ENCODE data around the gene DEFB119. TPM values are rescaled to one million over a fixed set of nuclear protein-coding genes. Genes with fewer than 3 reads are reported as not detected.

DEFB119 gene
- total RNA-seq, 1 donor from 2014 or later: not detected

GRCh38 chr20:31414381-31414780 is 24.0 kb upstream of the DEFB119 start:
- Histone ChIP-seq H3K4me3 (ENCODE audit: insufficient read depth, low read depth, low read length) (no peak overlapping the region), H4K20me1 (ENCODE audit: insufficient read depth, low read length) (no peaks in the 10 kb centered on the region), H2AFZ (ENCODE audit: low read depth, low read length) (no peak overlapping the region), H3K27me3 (ENCODE audit: insufficient read depth, low read length) (no peaks in the 10 kb centered on the region), H3K9me3 (ENCODE audit: insufficient read depth, low read depth, low read length) (no peaks in the 10 kb centered on the region), H3K4me1 (ENCODE audit: insufficient read depth, low read length) (no peaks in the 10 kb centered on the region), H3K79me2 (ENCODE audit: insufficient read depth, low read length) (no peaks in the 10 kb centered on the region), H3K9ac (ENCODE audit: low read length) (no peak overlapping the region), H3K4me2 (ENCODE audit: low read length) (no peak overlapping the region), H3K36me3 (ENCODE audit: insufficient read depth, low read length) (no peaks in the 10 kb centered on the region), H3K27ac (ENCODE audit: low read depth, low read length) (no peak overlapping the region)
- Mint-ChIP-seq H3K36me3 (ENCODE audit: low read depth, unreplicated experiment) (no peaks in the 10 kb centered on the region), H3K4me1 (ENCODE audit: low read depth, unreplicated experiment) (no peaks in the 10 kb centered on the region), H3K27ac (ENCODE audit: unreplicated experiment) (no peak overlapping the region), H3K27me3 (ENCODE audit: low read depth, unreplicated experiment) (no peaks in the 10 kb centered on the region), H3K9me3 (ENCODE audit: unreplicated experiment) (peaks cover 10% of the 10 kb centered on the region), H3K4me3 (ENCODE audit: unreplicated experiment) (no peak overlapping the region)
- DNase-seq (ENCODE audit: low read depth) (no peak), FAIRE-seq (no peak)
- no peak for TF ChIP-seq EZH2 (IDR thresholded peaks at IDR 0.05; ENCODE audit: insufficient read depth, low read length)
- no peak for TF ChIP-seq CTCF (IDR thresholded peaks at IDR 0.05; ENCODE audit: insufficient read depth, low read depth, low read length)

- H3K27ac Mint-ChIP-seq (ENCODE audit: unreplicated experiment): no peak overlapping the region
- no peak for DNase-seq (ENCODE audit: low read depth)
- Histone ChIP-seq H3K4me3 (ENCODE audit: insufficient read depth, low read depth, low read length) (no peak overlapping the region), H3K27me3 (ENCODE audit: insufficient read depth, low read length) (no peaks in the 10 kb centered on the region), H3K27ac (ENCODE audit: low read depth, low read length) (no peak overlapping the region), H3K4me1 (ENCODE audit: insufficient read depth, low read length) (no peaks in the 10 kb centered on the region), H3K9ac (ENCODE audit: low read length) (no peak overlapping the region), H3K4me2 (ENCODE audit: low read length) (no peak overlapping the region), H4K20me1 (ENCODE audit: insufficient read depth, low read length) (no peaks in the 10 kb centered on the region), H3K9me3 (ENCODE audit: insufficient read depth, low read depth, low read length) (no peaks in the 10 kb centered on the region), H3K36me3 (ENCODE audit: insufficient read depth, low read length) (no peaks in the 10 kb centered on the region), H2AFZ (ENCODE audit: low read depth, low read length) (no peak overlapping the region), H3K79me2 (ENCODE audit: insufficient read depth, low read length) (no peaks in the 10 kb centered on the region)
- peaks cover 1% of the 10 kb centered on the region for H3K9me3 Mint-ChIP-seq (ENCODE audit: unreplicated experiment)
- H3K36me3 Mint-ChIP-seq (ENCODE audit: low read depth, unreplicated experiment): no peaks in the 10 kb centered on the region
- H3K4me3 Mint-ChIP-seq (ENCODE audit: unreplicated experiment): no peak overlapping the region
- no peaks in the 10 kb centered on the region for H3K4me1 Mint-ChIP-seq (ENCODE audit: low read depth, unreplicated experiment)
- TF ChIP-seq EZH2 (IDR thresholded peaks at IDR 0.05; ENCODE audit: insufficient read depth, low read length): no peak
- TF ChIP-seq CTCF (IDR thresholded peaks at IDR 0.05; ENCODE audit: insufficient read depth, low read depth, low read length): no peak
- FAIRE-seq: no peak
- no peaks in the 10 kb centered on the region for H3K27me3 Mint-ChIP-seq (ENCODE audit: low read depth, unreplicated experiment)
Observed at GRCh38 chr20:31410011-31410410, 19.6 kb upstream of the DEFB119 start.

GRCh38 chr20:31406115-31406514 is 15.7 kb upstream of the DEFB119 start, which contains the start of gene DEFB121:
Gene DEFB121 (minus strand): TSS chr20:31406215. CDS start chr20:31406152, 63 bp downstream.
- FAIRE-seq: no peak
- no peaks in the 10 kb centered on the region for H4K20me1 ChIP-seq (ENCODE audit: insufficient read depth, low read length)
- H3K27me3 Mint-ChIP-seq (ENCODE audit: low read depth, unreplicated experiment): no peaks in the 10 kb centered on the region
- TF ChIP-seq EZH2 (IDR thresholded peaks at IDR 0.05; ENCODE audit: insufficient read depth, low read length): no peak
- no peak for TF ChIP-seq CTCF (IDR thresholded peaks at IDR 0.05; ENCODE audit: insufficient read depth, low read depth, low read length)
- H3K79me2 ChIP-seq (ENCODE audit: insufficient read depth, low read length): no peaks in the 10 kb centered on the region
- no peaks in the 10 kb centered on the region for H3K36me3 ChIP-seq (ENCODE audit: insufficient read depth, low read length)
- no peak within 1 kb of the TSS for H3K27ac Mint-ChIP-seq (ENCODE audit: unreplicated experiment)
- H3K9me3 Mint-ChIP-seq (ENCODE audit: unreplicated experiment): peaks cover 1% of the 10 kb centered on the region
- H3K4me3 ChIP-seq (ENCODE audit: insufficient read depth, low read depth, low read length): no peak within 1 kb of the TSS
- H3K9me3 ChIP-seq (ENCODE audit: insufficient read depth, low read depth, low read length): no peaks in the 10 kb centered on the region
- H3K4me3 Mint-ChIP-seq (ENCODE audit: unreplicated experiment): no peak within 1 kb of the TSS
- H3K4me1 Mint-ChIP-seq (ENCODE audit: low read depth, unreplicated experiment): no peaks in the 10 kb centered on the region
- H3K36me3 Mint-ChIP-seq (ENCODE audit: low read depth, unreplicated experiment): no peaks in the 10 kb centered on the region
- H3K27ac ChIP-seq (ENCODE audit: low read depth, low read length): no peak within 1 kb of the TSS
- H3K4me2 ChIP-seq (ENCODE audit: low read length): no peak within 1 kb of the TSS
- H3K27me3 ChIP-seq (ENCODE audit: insufficient read depth, low read length): no peaks in the 10 kb centered on the region
- DNase-seq (ENCODE audit: low read depth): no peak
- no peaks in the 10 kb centered on the region for H3K4me1 ChIP-seq (ENCODE audit: insufficient read depth, low read length)
- no peak within 1 kb of the TSS for H2AFZ ChIP-seq (ENCODE audit: low read depth, low read length)
- H3K9ac ChIP-seq (ENCODE audit: low read length): no peak within 1 kb of the TSS
